HL-60 (cell line): ENCODE results near the gene NEK5.

Experiments
- CTCF ChIP-seq: IDR thresholded peaks from one replicate; pipeline ENCODE4 v1.5.1; 2011; ENCODE audit warnings: low read length, control low read depth, inconsistent platforms; ENCODE audit not compliant: insufficient read depth
- REST ChIP-seq: IDR thresholded peaks from 2 replicates; pipeline ENCODE4 v1.6.1; 2012; ENCODE audit warnings: low read depth; ENCODE audit not compliant: insufficient replicate concordance

- TF ChIP-seq CTCF, result no peak
- no peak for TF ChIP-seq REST
These were observed 29.8 kb upstream of the NEK5 start for GRCh38 chr13:52158629-52159158.
